RWPE1 (cell line): ENCODE data around the gene C16orf90.

ENCODE experiments used
- CTCF ChIA-PET: fragments of 350-600 bp; sonication (Branson Sonifier 250); formaldehyde crosslinking; extraction: SDS; loops from one replicate; lab custom pipeline; 2021; lab: Yijun Ruan, JAX
- POLR2A ChIA-PET: fragments of 400-600 bp; formaldehyde crosslinking; extraction: SDS; loops from one replicate; lab custom pipeline; 2020; ENCODE audit warnings: antibody characterized with exemption; ENCODE audit not compliant: low non-redundant PET; lab: Yijun Ruan, JAX
- DNase-seq: peaks from one replicate; pipeline ENCODE4 v3.0.0; 2012; ENCODE audit warnings: low spot score
- H3K27ac ChIP-seq: fragments of 450-650 bp; 2 replicates; pipeline ENCODE4 v1.5.1; 2017
- TF ChIP-seq, protein P1 (sequence below): fragments of 450-650 bp; conservative IDR thresholded peaks from 2 replicates; pipeline ENCODE4 v1.5.1; 2017; ENCODE audit warnings: low read depth, mild to moderate bottlenecking

Gene C16orf90

DNA sequence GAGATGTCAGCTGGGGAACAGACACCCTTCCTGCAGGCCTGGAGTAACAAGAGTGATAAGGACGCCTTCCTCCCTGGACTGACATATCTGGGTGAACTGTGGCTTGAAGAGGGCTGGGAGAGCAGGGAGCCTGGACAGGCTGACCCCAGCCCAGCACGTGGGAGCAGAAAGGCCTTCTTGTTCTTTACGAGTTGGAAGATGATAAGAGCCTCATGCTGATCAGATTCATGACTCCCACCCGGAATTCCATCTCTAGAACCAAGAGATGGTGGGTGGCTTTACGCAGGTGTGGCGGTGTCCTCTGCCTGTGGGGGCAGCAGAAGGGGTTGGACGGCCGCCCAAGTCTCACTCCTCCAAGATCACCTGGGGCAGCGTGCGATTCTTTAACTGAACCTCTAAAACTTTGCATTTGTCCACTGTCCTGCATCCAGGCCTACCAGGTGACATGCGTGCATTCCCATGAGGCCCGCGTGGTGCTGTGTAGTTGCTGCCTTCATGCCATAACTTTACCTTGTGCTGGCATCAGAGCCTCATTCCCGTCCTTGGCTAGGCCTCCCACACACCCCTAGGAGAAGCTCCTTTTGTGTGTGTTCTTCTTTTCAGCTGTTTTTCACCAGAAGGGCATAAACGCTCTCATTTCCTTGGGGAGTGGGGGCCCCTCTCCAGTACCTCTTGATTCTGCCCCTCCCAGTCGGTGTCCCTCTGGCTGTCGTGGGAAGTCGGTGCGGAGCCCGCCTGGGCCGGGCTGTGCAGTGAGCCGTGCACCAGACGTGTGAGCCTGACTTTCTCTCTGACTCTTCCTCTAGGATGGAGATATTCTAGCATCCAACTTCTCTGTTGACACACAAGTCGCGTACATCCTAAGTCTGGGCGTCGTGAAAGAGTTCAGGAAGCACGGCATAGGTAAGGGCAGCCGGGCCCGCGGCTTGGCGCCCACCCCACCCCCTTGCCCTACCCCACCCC lies 13.3 kb downstream of the C16orf90 start:
- ChIA-PET POLR2A (no interaction called here), CTCF (interaction anchor here (0.6 kb wide), 1 partner anchor 10 kb away, joined by 4 read pairs; no protein-coding TSS in a partner anchor)
- H3K27ac ChIP-seq = no peak overlapping the region; the same call in 1 of the 2 replicates
- no peak for DNase-seq
- TF ChIP-seq, protein P1, sequence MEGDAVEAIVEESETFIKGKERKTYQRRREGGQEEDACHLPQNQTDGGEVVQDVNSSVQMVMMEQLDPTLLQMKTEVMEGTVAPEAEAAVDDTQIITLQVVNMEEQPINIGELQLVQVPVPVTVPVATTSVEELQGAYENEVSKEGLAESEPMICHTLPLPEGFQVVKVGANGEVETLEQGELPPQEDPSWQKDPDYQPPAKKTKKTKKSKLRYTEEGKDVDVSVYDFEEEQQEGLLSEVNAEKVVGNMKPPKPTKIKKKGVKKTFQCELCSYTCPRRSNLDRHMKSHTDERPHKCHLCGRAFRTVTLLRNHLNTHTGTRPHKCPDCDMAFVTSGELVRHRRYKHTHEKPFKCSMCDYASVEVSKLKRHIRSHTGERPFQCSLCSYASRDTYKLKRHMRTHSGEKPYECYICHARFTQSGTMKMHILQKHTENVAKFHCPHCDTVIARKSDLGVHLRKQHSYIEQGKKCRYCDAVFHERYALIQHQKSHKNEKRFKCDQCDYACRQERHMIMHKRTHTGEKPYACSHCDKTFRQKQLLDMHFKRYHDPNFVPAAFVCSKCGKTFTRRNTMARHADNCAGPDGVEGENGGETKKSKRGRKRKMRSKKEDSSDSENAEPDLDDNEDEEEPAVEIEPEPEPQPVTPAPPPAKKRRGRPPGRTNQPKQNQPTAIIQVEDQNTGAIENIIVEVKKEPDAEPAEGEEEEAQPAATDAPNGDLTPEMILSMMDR = no peak

DNA sequence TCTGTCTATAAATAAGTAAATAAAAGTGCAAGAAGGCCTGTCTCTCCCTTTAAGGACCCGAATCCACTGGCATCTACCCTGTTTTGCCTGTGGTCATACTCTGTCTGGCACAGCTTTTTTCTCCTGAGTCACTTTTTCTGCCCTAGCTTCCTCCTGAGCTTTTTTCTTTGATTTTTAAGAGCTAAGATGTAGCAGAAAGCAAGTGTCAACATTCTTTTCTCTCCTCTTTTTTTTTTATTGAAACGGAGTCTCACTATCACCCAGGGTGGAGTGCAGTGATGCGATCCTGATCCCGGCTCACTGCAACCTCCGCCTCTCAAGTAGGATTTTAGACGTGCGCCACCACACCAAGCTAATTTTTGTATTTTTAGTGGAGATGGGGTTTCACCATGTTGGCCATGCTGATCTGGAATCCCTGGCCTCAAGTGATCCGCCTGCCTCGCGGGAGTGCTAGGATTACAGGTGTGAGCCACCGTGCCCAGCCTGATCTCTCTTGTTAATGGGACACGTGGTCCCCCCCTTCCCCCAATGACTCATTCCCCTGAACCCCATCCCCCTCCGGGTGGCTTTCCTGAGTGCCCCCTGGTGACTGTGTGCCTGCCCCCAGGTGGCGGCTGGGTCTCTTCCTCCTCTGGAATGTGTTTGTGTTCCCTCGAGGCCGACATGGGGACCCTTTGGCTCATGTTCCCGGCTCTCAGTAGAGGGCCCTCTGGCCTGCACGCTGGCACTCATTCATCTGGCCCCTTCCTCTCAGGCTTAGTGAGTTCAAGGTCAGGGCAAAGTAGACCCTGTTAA lies 14.2 kb downstream of the C16orf90 start:
- H3K27ac ChIP-seq = no peak overlapping the region; the same call in 1 of the 2 replicates
- CTCF ChIA-PET = interaction anchor here (0.6 to 1.0 kb wide), 2 partner anchors 9 to 13 kb away, joined by 4 read pairs; no protein-coding TSS in a partner anchor
- POLR2A ChIA-PET = no interaction called here
- TF ChIP-seq, protein P1 = no peak
- DNase-seq = no peak

DNA sequence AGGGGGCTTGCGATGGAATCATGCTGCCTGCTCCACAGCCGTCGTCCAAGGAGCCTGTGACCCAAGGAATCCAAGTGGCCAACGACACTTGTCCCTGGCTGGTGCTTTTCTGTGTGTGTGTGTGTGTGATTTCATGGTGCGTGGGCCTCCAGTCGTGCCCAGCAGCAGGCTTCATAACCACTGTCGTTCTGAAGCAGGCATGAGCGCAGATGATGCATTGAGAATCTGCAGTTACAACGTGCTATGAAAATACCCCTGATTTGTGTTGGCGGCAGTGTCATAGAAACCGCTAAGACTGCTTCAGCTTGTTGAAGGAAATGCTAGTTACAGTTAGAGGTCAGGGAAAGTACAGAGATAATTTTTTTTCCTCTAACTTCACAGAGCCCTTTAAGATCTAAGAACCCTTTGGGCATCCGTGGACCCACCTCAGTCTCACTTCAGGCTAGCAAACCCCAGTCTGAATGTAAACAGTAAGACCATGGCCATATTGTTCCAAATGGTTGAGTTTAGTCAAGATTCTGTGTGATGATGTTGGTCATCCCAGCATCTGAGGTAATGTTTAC lies 15.6 kb downstream of the C16orf90 start:
- POLR2A ChIA-PET = no interaction called here
- no peak for DNase-seq
- CTCF ChIA-PET = no interaction called here

DNA sequence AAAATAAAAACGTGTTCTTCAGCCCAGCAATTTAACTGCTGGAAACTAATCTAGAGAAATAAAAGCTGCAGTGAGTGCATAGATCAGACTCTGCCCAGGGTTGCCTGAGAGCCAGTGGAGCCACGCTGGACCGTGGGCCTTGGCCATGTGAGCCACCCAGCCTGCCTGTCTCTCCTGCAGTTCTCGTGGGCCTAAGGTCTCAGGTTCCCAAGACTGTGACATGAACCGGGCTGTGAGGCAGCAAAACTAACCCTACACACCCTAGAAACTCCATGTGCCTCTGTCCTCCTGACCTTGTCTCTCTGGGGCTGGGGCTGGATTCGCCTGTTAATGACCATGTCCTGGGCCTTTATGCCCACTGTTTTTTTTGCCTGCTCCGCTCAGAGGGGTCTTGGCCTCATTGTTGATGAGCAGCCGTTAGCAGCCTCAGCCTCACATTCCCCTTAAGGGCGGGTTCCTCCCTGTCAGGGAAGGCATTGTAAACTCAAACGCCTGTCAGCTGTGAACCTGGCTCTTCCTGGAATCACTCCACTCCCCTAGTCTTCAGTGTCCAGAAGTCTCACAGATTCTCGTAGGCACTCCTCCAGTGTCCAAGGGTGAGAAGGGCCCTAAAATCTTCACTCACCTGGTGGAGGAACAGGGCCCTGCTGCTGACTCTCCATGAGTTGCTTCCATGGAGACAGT lies 16.9 kb downstream of the C16orf90 start:
- TF ChIP-seq, protein P1 = no peak
- no peak for DNase-seq
- H3K27ac ChIP-seq = peak overlapping the region; percentile 7; the same call in 1 of the 2 replicates
- POLR2A ChIA-PET = no interaction called here
- CTCF ChIA-PET = no interaction called here

More for the DNA sequence above, 15.6 kb downstream of the C16orf90 start:
- no peak overlapping the region for H3K27ac ChIP-seq
- TF ChIP-seq, protein P1 = no peak

DNA sequence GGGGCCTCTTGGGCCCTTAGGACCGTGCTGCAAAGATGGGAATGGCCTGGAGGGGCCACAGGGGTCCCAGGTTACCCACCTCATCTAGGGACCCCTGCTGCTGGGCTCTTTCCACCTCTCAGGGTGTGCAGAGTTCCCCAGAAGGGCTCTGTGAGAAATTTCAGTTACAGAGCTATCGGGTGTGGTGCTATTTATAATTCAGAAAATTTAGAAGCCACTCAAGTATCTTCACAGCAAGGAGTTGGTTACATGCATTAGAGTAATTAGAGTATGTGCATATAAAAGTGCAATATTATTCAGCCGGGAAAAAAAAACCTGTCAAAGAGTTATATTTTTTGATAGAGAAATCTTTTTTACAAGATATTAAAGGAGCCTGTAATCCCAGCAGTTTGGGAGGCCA lies 18.9 kb downstream of the C16orf90 start:
- 0 out of 2 replicates have a peak overlapping the region, but pooled peaks have one; percentile 10 for H3K27ac ChIP-seq
- CTCF ChIA-PET = no interaction called here
- POLR2A ChIA-PET = interaction anchor here (0.5 kb wide), 1 partner anchor 13 kb away, joined by 4 read pairs; no protein-coding TSS in a partner anchor
- DNase-seq = no peak
- TF ChIP-seq, protein P1 = no peak
